Cardiac fibroblast (primary cell): ENCODE measurements around the gene USP21.

ENCODE experiments used
- DNase-seq, 2 donors: peaks; one replicate each; pipeline versions ENCODE4 v3.0.0 to v3.0.0-alpha.2; 2010; ENCODE audit warnings: low read depth in 2 of 2
- H3K4me3 ChIP-seq, 2 donors: replicated peaks in 1 of 2; 1 replicate in 1 of 2; 2 replicates in 1 of 2; pipeline ENCODE4 v1.5.1; 2011; ENCODE audit warnings: low read depth in 2 of 2, low read length in 2 of 2, mild to moderate bottlenecking in 2 of 2, moderate library complexity in 1 of 2
- TF ChIP-seq, protein P1 (sequence below): IDR thresholded peaks from one replicate; pipeline ENCODE4 v1.5.1; 2011; ENCODE audit warnings: low read depth, mild to moderate bottlenecking, low read length, inconsistent platforms

The USP21 gene

DNA sequence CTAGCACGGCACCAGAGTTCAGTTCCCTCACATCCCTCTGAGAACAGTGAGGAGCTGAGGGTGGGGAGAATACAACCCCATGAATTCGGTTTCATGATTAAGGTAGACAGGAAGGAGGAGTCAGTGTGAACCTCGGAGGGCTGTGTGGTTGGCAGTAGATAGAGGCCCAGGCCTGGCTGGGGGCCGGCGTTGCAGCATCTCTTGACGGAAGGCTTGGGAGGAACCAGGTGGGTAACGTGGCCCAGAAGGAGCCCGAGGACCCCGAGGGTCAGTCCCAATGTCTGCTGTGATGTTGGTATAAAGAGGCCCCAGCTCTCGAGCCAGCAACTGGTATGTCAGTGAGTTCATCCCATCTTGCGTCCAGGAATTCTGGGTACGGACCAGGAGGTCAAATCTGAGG is 12.4 kb downstream of the USP21 start:
- no peak for DNase-seq
- H3K4me3 ChIP-seq: no peak overlapping the region
- TF ChIP-seq, protein P1, sequence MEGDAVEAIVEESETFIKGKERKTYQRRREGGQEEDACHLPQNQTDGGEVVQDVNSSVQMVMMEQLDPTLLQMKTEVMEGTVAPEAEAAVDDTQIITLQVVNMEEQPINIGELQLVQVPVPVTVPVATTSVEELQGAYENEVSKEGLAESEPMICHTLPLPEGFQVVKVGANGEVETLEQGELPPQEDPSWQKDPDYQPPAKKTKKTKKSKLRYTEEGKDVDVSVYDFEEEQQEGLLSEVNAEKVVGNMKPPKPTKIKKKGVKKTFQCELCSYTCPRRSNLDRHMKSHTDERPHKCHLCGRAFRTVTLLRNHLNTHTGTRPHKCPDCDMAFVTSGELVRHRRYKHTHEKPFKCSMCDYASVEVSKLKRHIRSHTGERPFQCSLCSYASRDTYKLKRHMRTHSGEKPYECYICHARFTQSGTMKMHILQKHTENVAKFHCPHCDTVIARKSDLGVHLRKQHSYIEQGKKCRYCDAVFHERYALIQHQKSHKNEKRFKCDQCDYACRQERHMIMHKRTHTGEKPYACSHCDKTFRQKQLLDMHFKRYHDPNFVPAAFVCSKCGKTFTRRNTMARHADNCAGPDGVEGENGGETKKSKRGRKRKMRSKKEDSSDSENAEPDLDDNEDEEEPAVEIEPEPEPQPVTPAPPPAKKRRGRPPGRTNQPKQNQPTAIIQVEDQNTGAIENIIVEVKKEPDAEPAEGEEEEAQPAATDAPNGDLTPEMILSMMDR: no peak

DNA sequence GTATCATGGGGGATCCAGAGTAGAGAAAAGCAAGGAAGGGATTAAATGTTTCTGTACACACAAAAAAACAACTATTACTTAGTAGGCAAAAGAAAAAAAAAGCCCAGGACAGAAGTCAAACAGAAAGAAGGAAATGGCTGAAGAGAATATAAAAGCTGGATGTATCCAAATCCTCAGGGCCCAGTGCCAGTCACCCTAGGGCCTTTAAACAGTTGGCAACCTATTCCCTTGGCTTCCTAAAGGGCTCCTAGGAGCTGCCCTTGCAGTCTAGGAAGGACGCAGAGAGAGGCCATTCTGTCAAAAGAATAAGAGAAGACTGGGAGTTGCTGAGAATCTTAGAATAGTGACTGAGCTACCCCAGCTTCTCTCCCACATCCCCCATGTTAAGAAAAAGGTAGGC is 13.0 kb downstream of the USP21 start:
- H3K4me3 ChIP-seq: no peak overlapping the region
- DNase-seq: no peak
- TF ChIP-seq, protein P1: no peak

DNA sequence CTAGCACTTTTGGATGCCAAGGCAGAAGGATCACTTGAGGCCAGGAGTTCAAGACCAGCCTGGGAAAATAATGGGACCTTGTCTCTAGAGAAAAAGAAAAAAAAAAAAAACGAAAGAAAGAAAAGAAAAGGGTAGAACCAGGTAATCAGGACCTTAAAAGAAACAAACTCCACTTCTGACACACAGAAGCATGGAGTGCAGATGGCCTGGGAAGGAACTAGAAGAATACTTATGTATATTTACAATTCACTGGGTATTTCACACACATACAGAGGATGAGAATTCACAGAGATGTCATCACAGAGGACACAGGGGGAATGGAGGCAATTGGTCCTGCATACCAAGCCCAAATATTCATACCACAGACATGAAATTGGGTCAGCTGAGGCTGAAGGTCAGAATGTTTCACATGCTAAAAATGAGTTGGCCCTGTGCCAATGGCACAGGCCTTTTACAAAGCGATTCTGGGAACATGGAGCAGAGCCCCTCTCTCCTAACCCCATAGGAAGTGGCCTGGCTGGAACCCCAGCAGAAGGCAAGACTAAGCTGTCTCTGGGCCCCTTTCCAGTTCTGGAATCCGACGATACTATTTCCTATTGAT is 13.6 kb downstream of the USP21 start:
- DNase-seq: peak; percentile 91 to 98

DNA sequence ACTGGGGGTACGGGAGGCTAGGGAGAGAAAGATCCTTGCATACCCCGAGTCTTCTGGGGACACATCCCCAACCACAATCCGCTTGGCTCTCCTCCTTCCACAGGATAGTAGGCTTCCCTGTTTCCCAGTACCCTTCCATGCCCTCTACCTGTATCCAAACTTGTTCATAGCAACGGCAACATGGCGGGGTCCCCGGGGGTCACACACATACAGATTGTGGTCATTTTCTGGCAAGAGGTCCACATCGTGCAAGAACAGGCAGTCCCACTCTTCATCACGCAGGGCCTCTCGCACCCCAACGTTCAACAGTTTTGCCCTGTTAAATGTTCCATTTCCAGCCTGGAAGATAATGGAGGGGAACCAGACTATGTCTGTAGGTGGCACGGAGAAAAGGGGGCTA is 14.4 kb downstream of the USP21 start:
- H3K4me3 ChIP-seq: no peak overlapping the region
- TF ChIP-seq, protein P1: no peak
- DNase-seq: no peak

More for the DNA sequence above, 13.6 kb downstream of the USP21 start:
- TF ChIP-seq, protein P1: no peak
- H3K4me3 ChIP-seq: no peak overlapping the region

DNA sequence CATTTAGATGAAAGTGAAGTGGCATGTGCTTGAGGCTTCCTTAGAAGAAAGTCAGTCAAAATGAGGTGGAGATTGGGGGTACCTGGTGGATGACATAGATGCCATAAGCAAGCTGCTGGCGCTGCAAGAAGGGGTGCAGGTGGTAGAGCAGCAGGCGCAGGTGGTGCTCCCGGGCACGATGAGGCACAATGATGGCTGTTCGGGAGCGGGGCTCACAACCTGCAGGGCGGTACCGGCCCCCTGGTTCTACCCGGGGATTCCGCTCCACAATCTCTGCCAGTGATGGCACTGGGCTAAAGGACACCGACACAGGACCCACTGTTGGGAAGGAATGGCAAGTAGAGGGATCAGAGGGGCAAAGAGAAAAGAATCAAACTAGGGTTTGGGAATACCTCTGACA is 15.6 kb downstream of the USP21 start:
- H3K4me3 ChIP-seq: no peak overlapping the region
- no peak for DNase-seq
- TF ChIP-seq, protein P1: no peak

DNA sequence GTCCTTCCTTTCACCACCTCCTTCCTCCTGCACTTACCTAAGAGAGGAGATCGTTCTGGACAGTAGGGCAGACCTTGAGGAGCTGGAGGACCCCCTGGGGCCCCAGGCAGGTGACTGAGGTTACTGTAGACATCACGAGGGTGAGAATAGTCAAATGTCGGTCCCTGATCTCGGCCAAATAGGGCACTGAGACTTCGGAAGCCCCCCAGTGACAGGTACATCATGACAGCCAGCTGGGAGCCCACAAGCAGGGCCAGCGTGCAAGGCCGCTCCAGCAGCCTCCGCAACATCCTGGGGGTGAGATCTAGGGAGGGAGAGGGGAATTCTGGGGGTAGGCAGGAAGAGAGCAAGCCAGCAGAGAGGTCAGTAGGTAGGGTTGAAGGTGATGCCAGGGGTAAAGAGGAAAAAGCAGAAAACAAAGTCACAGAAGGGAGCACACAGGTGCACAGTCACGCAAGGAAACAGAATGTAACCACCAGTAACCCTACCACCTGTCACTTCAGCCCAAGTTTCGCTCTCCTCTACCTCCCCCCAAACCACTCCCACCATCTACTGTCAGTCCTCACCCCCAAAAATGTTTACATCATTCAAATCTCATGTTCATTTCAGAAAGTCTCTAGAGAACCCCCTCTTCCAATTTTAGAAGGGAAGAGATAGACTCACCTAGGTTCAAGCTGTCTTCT is 16.6 kb downstream of the USP21 start:
- DNase-seq: no peak
- H3K4me3 ChIP-seq: peak overlapping the region; percentile 96 to 98
- TF ChIP-seq, protein P1: no peak
